Glomerular endothelial cell (primary cell): Measurements from ENCODE around the gene EPHA6. TPM values are rescaled to one million over a fixed set of nuclear protein-coding genes. Genes with fewer than 3 reads are reported as not detected.
"Not testable (repeated sequence)": the region's sequence is repeated elsewhere in the genome, so short reads cannot be mapped to it uniquely, and the experiment has no call there.

ENCODE experiments used
- DNase-seq: peaks from one replicate; pipeline ENCODE4 v3.0.0-alpha.2; 2011; ENCODE audit warnings: low read depth, low spot score; ENCODE audit errors: extremely low read depth
- total RNA-seq: library from RNA; depleted of rRNA; stranded (reverse); fragments of >200 nt; gene quantifications from 2 replicates; pipeline ENCODE4 v1.2.3, GENCODE V29; 2015

The EPHA6 gene
- total RNA-seq, 1 donor from 2014 or later = 0.23 TPM

- DNase-seq = no peak
These were observed 449.8 kb downstream of the EPHA6 start for GRCh38 chr3:97264180-97264579.

- no peak for DNase-seq
These were observed 451.0 kb downstream of the EPHA6 start for GRCh38 chr3:97265237-97266005.

- no peak for DNase-seq
These were observed 454.8 kb downstream of the EPHA6 start for GRCh38 chr3:97269202-97269601.

- DNase-seq = not testable (repeated sequence)
These were observed 462.6 kb downstream of the EPHA6 start for GRCh38 chr3:97276879-97277550.

- DNase-seq = no peak
These were observed 463.3 kb downstream of the EPHA6 start for GRCh38 chr3:97277708-97278107.

- DNase-seq = no peak
These were observed 464.1 kb downstream of the EPHA6 start for GRCh38 chr3:97278506-97278905.

GRCh38 chr3:97291901-97292300, 477.5 kb downstream of the EPHA6 start:
- DNase-seq = no peak

- DNase-seq = no peak
These were observed 479.3 kb downstream of the EPHA6 start for GRCh38 chr3:97293596-97294131.

- no peak for DNase-seq
These were observed 482.6 kb downstream of the EPHA6 start for GRCh38 chr3:97297032-97297431.

GRCh38 chr3:97301114-97301513, 486.7 kb downstream of the EPHA6 start:
- no peak for DNase-seq

GRCh38 chr3:97306226-97306625, 491.8 kb downstream of the EPHA6 start:
- no peak for DNase-seq

GRCh38 chr3:97338375-97338774, 524.0 kb downstream of the EPHA6 start:
- DNase-seq = no peak

GRCh38 chr3:97340940-97341339, 526.5 kb downstream of the EPHA6 start:
- no peak for DNase-seq

GRCh38 chr3:97347780-97348179, 533.4 kb downstream of the EPHA6 start:
- DNase-seq = no peak

GRCh38 chr3:97350971-97351370, 536.6 kb downstream of the EPHA6 start:
- no peak for DNase-seq

- no peak for DNase-seq
These were observed 538.8 kb downstream of the EPHA6 start for GRCh38 chr3:97353176-97353575.

- no peak for DNase-seq
These were observed 545.6 kb downstream of the EPHA6 start for GRCh38 chr3:97359977-97360376.

- DNase-seq = no peak
These were observed 546.4 kb downstream of the EPHA6 start for GRCh38 chr3:97360804-97361203.

GRCh38 chr3:97384583-97384982, 570.2 kb downstream of the EPHA6 start:
- no peak for DNase-seq

- DNase-seq = no peak
These were observed 574.4 kb downstream of the EPHA6 start for GRCh38 chr3:97388774-97389173.

- DNase-seq = no peak
These were observed 575.5 kb downstream of the EPHA6 start for GRCh38 chr3:97389936-97390335.

GRCh38 chr3:97391167-97391566, 576.8 kb downstream of the EPHA6 start:
- no peak for DNase-seq
